ENCODE results near the gene PRX. TPM values are rescaled to one million over a fixed set of nuclear protein-coding genes. Genes with fewer than 3 reads are reported as not detected.

Gene PRX
- total and polyA plus RNA-seq, 2 of the 4 experiments (the other 2 are of a cell fraction) = 0.90 to 1.7 TPM

DNA sequence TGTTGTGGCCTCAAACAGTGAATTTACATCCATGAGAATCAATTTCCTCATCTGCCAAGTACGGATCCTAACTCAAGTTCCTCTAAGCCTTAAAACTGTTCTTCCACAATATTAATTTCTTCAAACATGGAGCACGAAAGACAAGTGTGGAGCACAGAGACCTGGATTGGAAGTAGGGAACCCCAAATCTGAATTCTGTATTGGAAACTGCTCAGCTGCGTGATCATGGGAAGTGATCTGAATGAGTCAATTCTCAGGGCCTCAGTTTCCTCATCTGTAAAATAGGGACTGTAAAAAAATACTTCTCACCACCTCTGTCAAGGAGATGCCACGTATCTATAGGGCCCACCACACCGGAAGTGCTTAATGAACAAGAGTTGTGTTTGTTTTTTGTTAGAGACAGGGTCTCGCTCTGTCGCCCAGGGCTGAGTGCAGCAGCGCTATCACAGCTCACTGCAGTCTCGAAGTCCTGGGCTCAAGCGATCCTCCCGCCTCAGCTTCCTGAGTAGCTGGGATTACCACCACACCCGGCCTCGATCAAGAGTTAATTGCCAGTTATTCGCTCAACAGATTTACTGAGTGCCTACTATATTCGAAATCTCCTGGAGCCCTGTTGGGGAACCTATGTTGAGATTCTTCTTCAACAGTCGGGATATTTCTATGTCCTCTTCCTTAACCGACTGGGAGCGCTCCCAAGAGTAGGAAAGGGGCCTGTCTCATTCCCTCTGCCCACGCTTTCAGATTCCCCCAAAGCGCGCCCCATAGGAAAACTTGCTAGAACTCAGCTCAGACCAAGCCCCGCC is 29.4 kb upstream of the PRX start:
- dilution Hi-C loops (cut with HindIII; ENCODE audit: low sequenced_read_pairs, unreplicated experiment) (no loop called here), intact Hi-C loops (cut with micrococcal nuclease) (loop anchor here (1.0 to 5.0 kb wide), 5 partner anchors 17 to 205 kb away; partner anchors contain the start of genes C19orf47, PLD3 and SERTAD1), in situ Hi-C loops (cut with MboI; ENCODE audit: low sequenced_read_pairs) (no loop called here)
- Histone ChIP-seq H3K9me3 (ENCODE audit: control insufficient read depth, insufficient read depth, low read length) (no peaks in the 10 kb centered on the region), H4K20me1 (ENCODE audit: insufficient read depth, low read length) (peaks cover 33% of the 10 kb centered on the region), H3K23ac (ENCODE audit: low read depth, low read length) (peak overlapping the region; percentile 44), H2AK9ac (replicated peaks; ENCODE audit: low read depth, low read length, poor library complexity) (peak overlapping the region; percentile 90), H2BK20ac (ENCODE audit: low read depth, low read length) (no peak overlapping the region), H3K27me3 (ENCODE audit: control insufficient read depth, insufficient read depth, low read length) (no peaks in the 10 kb centered on the region), H3K4me1 (ENCODE audit: control insufficient read depth, insufficient read depth, low read length) (peaks cover 2% of the 10 kb centered on the region), H3K56ac (ENCODE audit: extremely low read depth, insufficient read depth, low read length) (peak overlapping the region; percentile 58), H3K18ac (ENCODE audit: low read depth, low read length) (no peak overlapping the region), H3K4ac (ENCODE audit: low read depth, low read length) (peak overlapping the region; percentile 42), H2BK120ac (ENCODE audit: low read depth, low read length) (no peak overlapping the region), H3K79me1 (ENCODE audit: low read depth in 1 of 2, low read length in 2 of 2) (peaks cover 16 to 44% of the 10 kb centered on the region in 2 experiments; a peak in 3 of 4 replicates), H3K36me3 (ENCODE audit: control insufficient read depth, insufficient read depth, low read length) (peaks cover 19% of the 10 kb centered on the region), H3K4me2 (ENCODE audit: low read depth, low read length) (peak overlapping the region; percentile 95), H2BK5ac (ENCODE audit: low read depth, low read length, poor library complexity, severe bottlenecking) (peak overlapping the region; percentile 71), H3K9me1 (ENCODE audit: insufficient read depth, low read length) (no peaks in the 10 kb centered on the region; the same call in 1 of the 2 replicates), H4K5ac (ENCODE audit: low read depth, low read length) (peak overlapping the region; percentile 21; the same call in 1 of the 2 replicates), H3K4me3 (ENCODE audit: insufficient read depth, low read depth, low read length) (peak overlapping the region; percentile 59), H3K27ac (ENCODE audit: insufficient read depth, low read length) (peak overlapping the region; percentile 82), H3K14ac (replicated peaks; ENCODE audit: low read depth, low read length) (peak overlapping the region; percentile 68), H2AK5ac (ENCODE audit: low read depth, low read length) (peak overlapping the region; percentile 80), H3K9ac (ENCODE audit: low read depth, low read length) (peak overlapping the region; percentile 84), H2AFZ (replicated peaks; ENCODE audit: low read length, poor library complexity) (peak overlapping the region; percentile 61), H2BK15ac (ENCODE audit: low read depth, low read length) (no peak overlapping the region), H4K8ac (ENCODE audit: low read depth in 2 of 2, low read length in 2 of 2) (peak overlapping the region; percentile 31 to 73; a peak in 2 of 4 replicates), H4K91ac (ENCODE audit: insufficient read depth, low read depth, low read length) (peak overlapping the region; percentile 16; the same call in 1 of the 2 replicates)
- CTCF ChIA-PET = interaction anchor here (0.7 to 1.3 kb wide), 3 partner anchors 18 to 160 kb away, joined by 3 read pairs; no protein-coding TSS in a partner anchor
- TF ChIP-seq POLR2A (IDR thresholded peaks at IDR 0.05; ENCODE audit: low read depth, low read length) (peak; percentile 74), RFX5 (IDR thresholded peaks at IDR 0.05; ENCODE audit: low read depth, low read length) (no peak), SMC3 (IDR thresholded peaks at IDR 0.05; ENCODE audit: low read depth, low read length) (0 out of 2 replicates have a peak, but pooled peaks have one; percentile 15)
- 9% methylated on average over 8 of the region's 22 CpGs; no CpG with 5 or more reads in 1 of the 2 experiments for WGBS, 2 experiments (ENCODE audit: extremely low coverage in 2 of 2, insufficient read length in 1 of 2)
- POLR2A ChIA-PET (ENCODE audit: unreplicated experiment) = interaction anchor here (0.9 to 1.0 kb wide), 2 partner anchors 9 to 22 kb away, joined by 4 read pairs; partner anchors contain the start of gene BLVRB
- BruUV-seq (replicated peaks) = no TSS peak
- no peak for DNase-seq
- no peak for ATAC-seq (ENCODE audit: low read depth)
